Measurements from ENCODE around the gene NEDD8.
"Not testable (repeated sequence)": the region's sequence is repeated elsewhere in the genome, so short reads cannot be mapped to it uniquely, and the experiment has no call there.

Gene NEDD8

DNA sequence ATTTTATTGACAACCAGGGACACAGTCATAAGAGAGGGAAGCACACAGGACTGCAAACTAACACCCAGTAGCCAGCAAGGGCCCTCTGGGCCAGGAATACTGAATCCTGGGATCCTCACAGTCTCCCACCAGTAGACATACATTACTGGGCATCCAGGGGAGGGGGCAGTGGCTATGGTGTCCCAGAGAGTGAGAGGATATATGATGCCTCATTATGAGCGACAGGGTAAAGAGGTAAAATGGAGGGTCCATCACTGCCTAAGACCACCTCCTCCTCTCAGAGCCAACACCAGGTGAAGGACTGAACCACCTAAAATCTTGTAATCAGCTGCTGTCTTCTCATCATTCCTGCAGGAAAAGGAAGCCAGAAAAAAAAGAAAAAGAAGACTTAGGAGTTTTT is 15.3 kb downstream of the NEDD8 start:
- DNase-seq: not testable (repeated sequence)

GRCh38 chr14:24216345-24216699 is 15.8 kb downstream of the NEDD8 start:
- no peak for DNase-seq

- DNase-seq: peak; percentile 57
These were observed 16.4 kb downstream of the NEDD8 start, which contains the start of gene MDP1 for GRCh38 chr14:24215495-24216344. Gene MDP1 (minus strand): TSS chr14:24216066. CDS start chr14:24215955, 111 bp downstream.

GRCh38 chr14:24213866-24214662 is 18.1 kb downstream of the NEDD8 start:
- no peak for DNase-seq

GRCh38 chr14:24212924-24213865 is 19.0 kb downstream of the NEDD8 start, which contains the start of gene CHMP4A:
Gene CHMP4A (minus strand): TSS chr14:24213488. CDS start chr14:24213439, 49 bp downstream.
- peak; percentile 83 for DNase-seq

- DNase-seq: no peak
These were observed 20.9 kb downstream of the NEDD8 start for GRCh38 chr14:24211311-24211710.

DNA sequence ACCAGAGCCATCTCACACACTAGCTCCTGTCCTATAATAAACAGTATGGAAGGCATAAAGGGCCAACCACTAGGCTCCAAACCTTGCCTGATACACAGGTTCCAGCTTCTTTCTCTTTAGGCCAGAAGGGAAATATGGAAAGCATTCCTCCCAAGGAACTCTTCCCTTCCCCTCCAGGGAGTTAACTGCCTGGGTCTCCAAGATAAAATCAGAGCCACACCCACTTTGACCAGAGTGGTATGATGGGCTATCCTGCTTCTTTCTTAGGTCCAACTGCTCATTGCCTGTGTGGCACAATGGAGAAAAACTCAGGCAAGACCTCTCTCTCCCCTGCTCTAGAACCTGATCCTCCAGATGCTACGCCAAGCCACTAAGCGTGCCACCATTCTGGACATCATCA is 24.5 kb downstream of the NEDD8 start:
- no peak for DNase-seq

- no peak for DNase-seq
These were observed 25.0 kb downstream of the NEDD8 start for GRCh38 chr14:24207104-24207551.

DNA sequence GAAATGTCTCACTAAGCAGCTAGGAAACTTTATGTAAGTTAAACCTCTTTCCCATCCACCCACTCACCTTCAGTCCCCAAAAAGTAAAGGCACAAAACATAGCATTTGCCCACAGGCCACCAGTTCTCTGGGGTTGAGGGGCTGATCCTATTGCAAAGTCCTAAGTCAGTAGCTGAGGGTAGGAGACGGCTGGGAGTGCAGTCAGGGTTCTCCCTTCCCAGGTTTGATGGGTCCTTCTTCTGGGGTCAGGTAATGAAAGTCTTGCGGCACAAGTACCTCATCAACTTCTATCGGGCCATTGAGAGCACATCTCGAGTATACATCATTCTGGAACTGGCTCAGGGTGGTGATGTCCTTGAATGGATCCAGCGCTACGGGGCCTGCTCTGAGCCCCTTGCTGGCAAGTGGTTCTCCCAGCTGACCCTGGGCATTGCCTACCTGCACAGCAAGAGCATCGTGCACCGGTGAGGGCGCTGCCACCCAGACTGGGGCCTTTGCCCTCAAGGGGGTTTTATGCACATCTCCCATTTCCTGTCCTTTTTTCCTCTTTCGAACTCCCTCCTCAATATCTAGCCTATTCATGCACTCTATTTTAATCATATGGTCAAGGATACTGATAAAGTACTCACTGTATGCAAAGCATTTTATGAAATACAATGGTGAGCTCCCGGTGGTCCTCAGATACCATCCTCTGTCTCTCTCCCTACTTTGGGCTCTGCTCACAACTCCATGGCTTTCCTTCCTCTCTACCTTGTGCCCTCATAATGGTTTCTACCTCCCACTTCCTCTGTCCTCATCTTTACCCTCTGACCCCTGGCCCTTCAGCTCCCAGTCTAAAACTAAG is 25.7 kb downstream of the NEDD8 start:
- DNase-seq: no peak

GRCh38 chr14:24204163-24205146 is 27.7 kb downstream of the NEDD8 start:
- DNase-seq: no peak

DNA sequence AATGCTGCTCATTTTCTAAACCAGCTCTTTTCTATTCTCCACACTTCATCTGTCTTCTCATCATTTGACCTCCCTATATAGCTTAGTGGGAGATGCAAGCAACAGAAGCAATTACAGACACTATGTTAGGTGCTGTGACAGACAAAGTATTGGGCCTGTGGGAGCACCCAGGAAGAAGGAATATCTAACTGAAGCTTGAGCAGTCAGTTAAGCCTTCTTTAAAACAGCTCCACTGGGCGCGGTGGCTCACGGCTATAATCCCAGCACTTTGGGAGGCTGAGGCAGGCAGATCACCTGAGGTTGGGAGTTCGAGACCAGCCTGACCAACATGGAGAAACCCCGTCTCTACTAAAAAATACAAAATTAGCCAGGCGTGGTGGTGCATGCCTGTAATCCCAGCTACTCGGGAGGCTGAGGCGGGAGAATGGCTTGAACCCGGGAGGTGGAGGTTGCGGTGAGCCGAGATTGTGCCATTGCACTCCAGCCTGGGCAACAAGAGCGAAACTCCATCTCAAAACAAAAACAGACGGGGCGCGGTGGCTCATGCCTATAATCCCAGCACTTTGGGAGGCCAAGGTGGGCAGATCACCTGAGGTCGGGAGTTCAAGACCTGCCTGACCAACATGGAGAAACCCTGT is 28.8 kb downstream of the NEDD8 start:
- DNase-seq: not testable (repeated sequence)

GRCh38 chr14:24202538-24202937 is 29.6 kb downstream of the NEDD8 start:
- DNase-seq: not testable (repeated sequence)

- no peak for DNase-seq
These were observed 33.2 kb downstream of the NEDD8 start for GRCh38 chr14:24198814-24199524.

DNA sequence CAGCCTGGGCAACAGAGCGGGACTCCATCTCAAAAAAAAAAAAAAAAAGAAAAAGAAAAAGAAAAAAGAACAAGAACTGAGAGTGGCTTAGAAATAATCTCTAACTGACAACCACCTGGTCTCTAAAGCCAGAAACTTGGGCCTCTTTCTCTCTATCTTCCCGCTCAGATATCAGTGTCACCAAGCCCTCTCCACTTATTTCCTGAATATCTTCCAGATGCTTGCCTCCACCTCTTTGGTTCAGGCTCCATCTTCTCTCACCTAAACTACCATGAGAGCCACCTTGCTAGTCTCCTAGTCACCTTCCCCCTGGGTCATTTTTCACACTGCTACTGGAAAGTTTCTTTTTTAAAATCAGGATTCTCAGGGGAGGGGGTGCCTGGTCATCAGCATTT is 35.1 kb downstream of the NEDD8 start:
- DNase-seq: no peak

DNA sequence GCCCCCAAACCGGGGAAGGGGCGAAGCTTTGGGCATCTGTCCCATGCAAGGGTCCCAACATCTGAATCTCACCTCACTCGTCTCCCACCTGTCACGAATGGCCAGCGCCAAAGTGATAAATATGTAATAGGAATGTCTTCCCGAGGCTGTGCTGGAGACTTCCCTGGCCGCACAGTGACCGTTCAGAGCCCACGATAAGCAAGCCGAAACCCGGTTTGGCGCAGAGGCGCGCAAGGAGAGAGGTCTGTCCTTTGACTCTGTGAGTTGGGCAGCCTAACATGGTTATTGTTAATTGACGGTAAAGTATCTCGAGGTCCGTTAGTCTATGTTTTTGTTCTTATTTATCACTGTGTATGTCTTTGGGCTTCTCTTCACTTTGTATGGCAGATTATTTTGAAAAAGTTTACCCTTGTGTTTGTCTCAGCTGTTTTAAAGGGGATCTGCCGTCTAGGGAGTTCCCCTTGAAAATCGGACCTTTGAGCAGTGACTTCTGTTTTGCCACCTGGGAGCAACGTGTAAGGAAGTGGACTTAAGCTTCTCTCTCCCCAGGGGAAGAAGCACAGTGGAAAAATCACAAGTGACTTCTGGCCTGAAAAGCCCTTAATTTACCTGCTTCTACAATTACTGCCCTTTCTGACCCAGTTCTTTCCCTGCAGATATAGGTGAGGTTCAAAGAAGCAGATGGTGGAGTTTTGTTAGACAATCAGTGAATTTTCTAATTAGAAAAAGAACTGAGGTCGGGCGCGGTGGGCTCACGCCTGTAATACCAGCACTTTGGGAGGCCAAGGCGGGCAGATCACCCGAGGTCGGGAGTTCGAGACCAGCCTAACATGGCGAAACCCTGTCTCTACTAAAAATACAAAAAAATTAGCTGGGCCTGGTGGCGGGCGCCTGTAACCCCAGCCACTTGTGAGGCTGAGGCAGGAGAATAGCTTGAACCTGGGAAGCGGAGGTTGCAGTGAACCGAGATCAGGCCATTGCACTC is 35.8 kb downstream of the NEDD8 start:
- DNase-seq: no peak

DNA sequence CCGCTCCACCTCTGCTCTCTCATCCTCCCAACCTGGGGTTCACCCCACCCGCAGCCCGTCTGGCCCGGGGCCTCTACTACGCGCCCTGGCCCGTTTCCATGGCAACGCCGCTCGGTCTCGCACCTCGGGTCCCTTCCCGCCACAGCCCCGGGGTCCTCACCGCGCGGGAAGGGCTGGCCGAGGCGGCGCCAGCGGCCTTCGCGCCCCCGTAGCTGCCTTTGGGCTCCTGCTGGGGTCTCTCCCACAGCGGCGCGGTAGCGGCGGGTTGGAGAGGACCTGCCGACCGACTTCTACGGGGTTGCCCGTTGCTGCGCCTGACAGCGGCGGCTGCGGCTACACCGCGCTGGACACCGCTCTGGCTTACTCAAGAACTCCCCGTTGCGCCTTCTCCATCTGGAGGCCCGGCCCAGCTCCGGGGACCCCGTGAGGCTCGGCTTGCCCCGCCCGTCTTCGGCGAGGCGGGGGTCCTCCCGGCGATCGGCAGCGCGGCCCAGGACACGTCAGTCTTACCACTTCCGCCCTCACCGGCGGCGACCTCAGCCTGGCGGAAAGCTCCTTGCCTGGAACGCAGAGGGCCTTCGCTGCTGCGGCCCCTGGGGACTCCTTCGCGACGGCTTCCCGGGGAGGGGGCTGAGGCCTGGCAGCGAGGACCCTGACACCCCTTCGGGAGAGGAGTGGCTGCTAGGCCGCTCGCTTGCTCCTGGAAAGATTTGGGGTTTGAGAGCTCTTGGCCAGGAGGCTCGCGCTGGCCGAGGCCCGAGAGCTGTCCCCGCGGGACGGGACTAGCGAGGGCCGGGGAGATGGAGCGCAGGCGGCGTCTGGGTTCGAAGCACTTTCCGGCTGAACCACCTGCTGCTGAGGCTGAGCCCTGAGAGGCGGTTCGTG is 36.7 kb downstream of the NEDD8 start, which contains the start of gene TM9SF1:
Gene TM9SF1 (minus strand): TSS at position 256 of the 885 bp plus-strand sequence. CDS start 422 bp downstream, outside the sequence.
- peak; percentile 44 for DNase-seq

DNA sequence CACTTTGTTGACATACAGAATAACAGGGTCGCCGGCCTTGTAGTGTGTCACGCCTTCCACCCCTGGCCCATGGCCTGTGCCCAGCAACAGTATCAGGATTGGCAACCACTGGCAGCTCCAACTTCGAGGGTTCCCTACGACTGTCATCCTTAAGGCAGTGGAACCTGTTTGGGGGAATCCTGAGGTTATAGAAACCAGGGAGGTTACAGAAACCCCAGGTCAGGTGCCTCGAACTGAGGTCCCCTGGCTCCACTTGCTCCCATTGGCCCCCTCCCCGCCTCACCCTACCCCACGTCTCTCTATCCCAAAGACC is 37.3 kb downstream of the NEDD8 start:
- no peak for DNase-seq

Data from NCI-H1436 treated with DMSO at 0.1 percent for 48 hours (cell line).